Activated T-cell treated with anti-CD3 and anti-CD28 coated beads, Interleukin-2, amount 50 U/mL, for 4 hours (primary cell): ENCODE results near the gene RPUSD3. TPM values are rescaled to one million over a fixed set of nuclear protein-coding genes. Genes with fewer than 3 reads are reported as not detected.
A peak's percentile ranks its signal among the peaks of the same experiment; 100 is the strongest.

Experiments used
- ATAC-seq, 2 donors: fragments of 200-7000 bp; cut with Tn5 transposase; one replicate each; pipeline ENCODE4 v1.10.0; 2021
- DNase-seq: peaks from one replicate; pipeline ENCODE4 v3.0.0-alpha.2; 2020
- H3K27me3 Mint-ChIP-seq: one replicate; pipeline ENCODE4 v1.8.0; 2021; ENCODE audit warnings: low read depth, mixed read lengths
- H3K36me3 Mint-ChIP-seq: one replicate; pipeline ENCODE4 v1.8.0; 2022; ENCODE audit warnings: mixed read lengths; ENCODE audit not compliant: insufficient read depth
- H3K4me1 Mint-ChIP-seq: one replicate; pipeline ENCODE4 v1.8.0; 2021; ENCODE audit warnings: low read depth, mixed read lengths
- H3K4me3 Mint-ChIP-seq: one replicate; pipeline ENCODE4 v1.8.0; 2021; ENCODE audit warnings: mild to moderate bottlenecking, moderate library complexity, mixed read lengths
- H3K9me3 Mint-ChIP-seq: one replicate; pipeline ENCODE4 v1.8.0; 2021; ENCODE audit warnings: mixed read lengths
- total RNA-seq, 3 donors: library from RNA; stranded (reverse); gene quantifications; one replicate each; pipeline ENCODE4 v1.2.1, GENCODE V29; 2021

Gene RPUSD3
- total RNA-seq, 3 donors from 2014 or later, result 56.5 to 70.3 (median 69.0) TPM

DNA sequence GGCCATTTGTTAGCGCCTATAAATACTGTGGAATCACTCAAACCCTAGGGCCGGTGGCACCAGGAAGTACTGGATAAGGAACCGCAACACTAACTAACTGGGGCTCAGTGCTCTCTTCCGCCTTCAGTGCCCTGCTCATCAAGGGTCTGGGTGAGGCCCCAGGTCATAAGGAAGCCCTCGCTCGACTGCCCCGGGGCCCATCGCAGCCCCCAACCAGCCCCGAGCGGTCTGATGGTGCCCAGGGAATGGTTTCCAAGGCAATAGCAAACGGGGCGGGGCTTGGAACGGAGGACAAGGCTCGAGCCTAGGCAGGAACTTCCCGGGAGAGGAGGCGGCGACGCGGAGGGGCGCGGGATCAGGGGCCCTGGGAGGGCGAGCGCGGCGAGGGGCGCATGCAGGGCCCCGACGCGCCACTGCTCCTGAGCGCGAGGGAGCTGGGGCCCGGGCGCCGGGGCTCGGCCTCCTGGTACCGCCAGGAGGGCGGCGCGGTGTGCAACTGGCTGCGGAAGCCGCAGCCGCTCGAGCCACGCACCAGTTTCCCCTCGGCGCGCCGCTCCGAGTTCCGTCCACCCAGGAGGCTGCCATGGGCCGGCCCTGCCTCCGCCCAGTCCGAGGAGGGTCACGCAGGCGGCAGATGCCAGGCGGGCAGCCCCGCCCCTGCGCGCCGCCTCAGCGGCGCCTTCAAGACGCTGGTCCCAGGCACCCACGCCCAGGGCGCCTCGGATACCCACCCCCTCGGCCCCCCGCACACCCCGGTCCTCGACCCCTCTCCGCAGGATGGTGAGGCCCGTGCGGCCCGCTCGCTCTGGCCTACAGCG is 34.0 kb downstream of the RPUSD3 start, which contains the start of gene TTLL3:
TSS of gene TTLL3 (plus strand) at position 648 of the 818 bp plus-strand sequence. CDS start 400 bp downstream, outside the sequence.
- no peaks in the 10 kb centered on the region for H3K27me3 Mint-ChIP-seq
- ATAC-seq (peak; percentile 71 to 72), DNase-seq (peak; percentile 14)
- no peaks in the 10 kb centered on the region for H3K9me3 Mint-ChIP-seq
- peak within 1 kb of the TSS; percentile 89 for H3K4me3 Mint-ChIP-seq
- H3K36me3 Mint-ChIP-seq, result peaks cover 14% of the 10 kb centered on the region
- H3K4me1 Mint-ChIP-seq, result peaks cover 39% of the 10 kb centered on the region

DNA sequence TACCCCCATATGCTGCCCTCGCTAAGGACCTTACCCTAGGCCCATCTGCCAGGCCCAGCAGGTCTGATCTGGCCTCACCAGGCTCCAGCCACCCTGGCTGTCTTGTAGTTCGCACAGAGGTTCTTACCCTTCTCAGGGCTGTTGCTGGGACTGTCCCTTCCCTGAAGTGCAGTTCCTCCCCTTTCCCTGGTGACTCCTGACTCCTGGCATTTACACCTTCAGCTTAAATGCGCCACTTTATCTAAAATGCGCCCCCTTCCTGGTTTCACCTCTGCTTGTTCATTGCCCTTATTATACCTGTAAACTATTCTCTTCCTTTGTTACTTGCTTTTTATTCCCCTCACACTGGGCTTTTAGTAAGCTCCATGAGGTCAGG is 34.6 kb downstream of the RPUSD3 start:
- Mint-ChIP-seq H3K4me1 (peaks cover 39% of the 10 kb centered on the region), H3K4me3 (peak overlapping the region; percentile 89), H3K27me3 (no peaks in the 10 kb centered on the region), H3K36me3 (peaks cover 17% of the 10 kb centered on the region), H3K9me3 (no peaks in the 10 kb centered on the region)
- ATAC-seq (peak; percentile 20 to 27), DNase-seq (no peak)

DNA sequence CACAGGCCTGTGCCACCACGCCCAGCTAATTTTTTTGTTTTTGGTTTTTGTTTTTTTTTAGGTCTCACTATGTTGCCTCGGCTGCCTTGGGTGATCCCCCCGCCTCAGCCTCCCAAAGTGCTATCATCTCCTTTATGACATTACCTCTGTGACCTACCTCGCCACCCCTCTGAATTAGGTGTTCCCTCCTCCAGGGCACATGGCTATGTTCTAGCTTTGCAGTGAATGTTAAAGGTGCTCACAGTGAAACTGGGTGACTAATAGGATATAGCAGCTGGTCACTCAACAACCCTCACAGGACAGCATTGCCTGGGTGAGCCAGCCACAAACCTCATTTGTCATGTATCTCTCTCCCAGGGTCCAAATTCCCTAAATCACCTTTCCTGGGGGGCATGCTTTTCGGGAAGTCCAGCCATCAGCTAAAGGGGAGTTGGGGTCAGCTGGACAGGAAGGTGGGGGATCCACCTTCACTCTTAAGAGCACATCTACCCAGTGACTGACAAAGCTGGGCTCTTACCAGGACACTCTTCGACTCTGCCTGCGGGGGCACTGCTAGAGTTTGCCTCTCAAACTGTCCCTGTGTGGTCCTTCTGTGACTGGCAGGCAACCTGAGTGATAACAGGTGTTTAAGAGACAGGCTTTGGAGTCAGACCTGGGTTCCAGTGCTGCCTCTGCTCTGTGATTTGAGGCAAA is 35.3 kb downstream of the RPUSD3 start:
- H3K27me3 Mint-ChIP-seq, result no peaks in the 10 kb centered on the region
- peak; percentile 49 to 68 for ATAC-seq
- peak; percentile 39 for DNase-seq
- no peaks in the 10 kb centered on the region for H3K9me3 Mint-ChIP-seq
- H3K4me3 Mint-ChIP-seq, result peak overlapping the region; percentile 29
- H3K36me3 Mint-ChIP-seq, result peaks cover 23% of the 10 kb centered on the region
- peaks cover 42% of the 10 kb centered on the region for H3K4me1 Mint-ChIP-seq

DNA sequence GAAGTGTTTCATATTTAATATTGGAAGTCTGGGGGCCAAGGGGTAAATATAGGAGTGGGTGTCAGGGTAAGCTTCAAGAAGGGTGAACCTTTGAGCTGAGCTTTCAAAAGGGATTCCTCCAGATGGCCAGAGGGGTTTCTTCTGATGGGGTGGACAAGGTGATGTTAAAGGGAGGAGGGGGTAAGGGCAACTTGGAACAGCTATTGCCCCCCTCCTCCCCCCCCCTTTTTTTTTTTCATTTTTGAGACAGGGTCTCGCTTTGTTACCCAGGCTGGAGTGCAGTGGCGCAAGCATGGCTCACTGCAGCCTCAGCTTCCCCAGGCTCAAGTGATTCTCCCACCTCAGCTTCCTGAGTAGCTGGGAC is 35.8 kb downstream of the RPUSD3 start:
- Mint-ChIP-seq H3K4me3 (peak overlapping the region; percentile 46), H3K4me1 (peaks cover 46% of the 10 kb centered on the region), H3K36me3 (peaks cover 28% of the 10 kb centered on the region), H3K9me3 (no peaks in the 10 kb centered on the region), H3K27me3 (no peaks in the 10 kb centered on the region)
- ATAC-seq (no peak), DNase-seq (no peak)

DNA sequence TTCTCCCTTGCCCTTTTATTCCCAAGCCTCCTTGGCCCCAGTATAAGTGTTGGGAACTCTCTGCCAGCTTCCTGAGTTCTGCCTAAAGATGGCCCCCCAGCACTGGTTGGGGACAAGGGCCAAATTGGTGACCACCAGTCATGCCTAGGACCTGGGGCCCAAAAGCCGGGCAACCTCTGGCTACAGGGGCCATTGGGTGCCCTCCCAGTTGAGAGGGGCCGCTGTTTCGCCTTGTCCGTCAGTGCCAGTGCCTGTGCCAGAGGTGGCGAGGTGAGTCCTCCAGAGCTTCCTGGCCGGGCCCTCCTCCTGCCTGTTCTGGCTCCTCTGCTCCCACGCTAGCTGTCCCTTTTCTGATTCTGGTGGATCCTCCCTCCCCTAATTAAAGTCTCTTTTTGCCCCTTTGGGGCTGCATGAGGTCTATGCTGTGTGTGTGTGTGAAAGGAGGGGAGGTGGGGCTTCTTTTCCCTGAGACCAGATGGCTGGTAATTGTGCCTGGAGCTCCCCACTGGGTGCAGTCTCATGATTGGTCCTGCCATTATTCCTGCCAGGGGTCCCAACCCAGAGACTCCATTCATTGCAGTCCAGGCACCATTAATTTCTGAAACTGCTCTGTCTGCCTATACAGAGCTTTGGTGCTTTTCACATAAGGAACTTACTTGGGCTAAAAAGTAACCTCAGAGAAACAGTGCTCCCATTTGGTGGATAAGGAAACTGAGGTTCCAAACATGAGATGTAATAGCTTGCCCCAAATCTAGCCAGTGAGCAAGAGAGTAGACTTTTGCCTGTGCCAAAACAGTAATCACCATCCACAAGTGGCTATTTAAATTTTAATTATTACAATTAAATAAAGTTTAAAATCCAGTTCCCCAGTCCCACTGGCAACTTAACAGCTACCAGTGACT is 36.9 kb downstream of the RPUSD3 start:
- ATAC-seq, result no peak
- Mint-ChIP-seq H3K36me3 (peaks cover 29% of the 10 kb centered on the region), H3K9me3 (no peaks in the 10 kb centered on the region)

DNA sequence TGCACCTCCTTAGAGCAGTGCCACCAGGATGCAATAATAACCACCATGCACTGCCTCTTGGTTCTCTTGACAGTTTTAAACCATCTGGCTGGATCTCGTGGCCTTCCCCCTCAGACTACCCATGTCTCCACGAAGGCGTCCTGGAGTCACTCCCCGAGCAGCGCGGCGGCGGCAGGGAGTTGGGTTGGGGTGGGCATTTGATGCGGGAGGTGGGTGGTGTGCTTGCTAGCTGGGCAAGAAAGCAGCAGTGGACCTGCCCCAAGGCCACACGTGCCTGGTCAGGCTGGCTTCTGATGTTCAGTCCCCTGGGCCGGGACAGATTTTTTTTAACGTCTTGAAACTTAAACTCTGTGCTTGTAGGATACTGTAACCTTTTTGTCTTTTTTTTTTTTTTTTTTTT is 37.7 kb downstream of the RPUSD3 start:
- Mint-ChIP-seq H3K9me3 (no peaks in the 10 kb centered on the region), H3K27me3 (no peaks in the 10 kb centered on the region), H3K4me3 (no peak overlapping the region), H3K4me1 (peaks cover 40% of the 10 kb centered on the region), H3K36me3 (peaks cover 29% of the 10 kb centered on the region)
- DNase-seq, result no peak
- no peak for ATAC-seq

More for the DNA sequence above, 36.9 kb downstream of the RPUSD3 start:
- H3K4me1 Mint-ChIP-seq, result peaks cover 46% of the 10 kb centered on the region
- DNase-seq, result no peak
- no peak overlapping the region for H3K4me3 Mint-ChIP-seq
- no peaks in the 10 kb centered on the region for H3K27me3 Mint-ChIP-seq

DNA sequence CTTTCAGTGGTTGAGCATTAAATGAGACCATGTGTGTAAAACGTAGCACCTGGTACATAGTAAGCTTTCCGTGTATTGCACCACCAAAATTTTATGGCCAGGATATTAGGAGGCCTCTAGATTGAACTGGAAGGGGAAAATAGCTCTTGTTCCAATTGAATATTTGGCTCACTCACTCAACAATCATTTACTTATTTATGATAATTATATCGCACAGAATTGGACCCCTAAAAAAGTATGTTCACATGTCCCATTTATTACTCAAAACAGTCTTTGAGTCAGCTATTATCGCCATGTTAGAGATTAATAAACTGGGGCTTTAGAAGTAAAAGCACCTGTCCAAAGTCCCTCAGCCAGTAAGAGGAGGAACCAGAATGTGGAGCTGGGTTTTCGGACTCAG is 38.8 kb downstream of the RPUSD3 start:
- ATAC-seq (no peak), DNase-seq (no peak)
- H3K4me3 Mint-ChIP-seq, result no peak overlapping the region
- no peaks in the 10 kb centered on the region for H3K9me3 Mint-ChIP-seq
- H3K4me1 Mint-ChIP-seq, result peaks cover 30% of the 10 kb centered on the region
- peaks cover 36% of the 10 kb centered on the region for H3K36me3 Mint-ChIP-seq
- no peaks in the 10 kb centered on the region for H3K27me3 Mint-ChIP-seq

DNA sequence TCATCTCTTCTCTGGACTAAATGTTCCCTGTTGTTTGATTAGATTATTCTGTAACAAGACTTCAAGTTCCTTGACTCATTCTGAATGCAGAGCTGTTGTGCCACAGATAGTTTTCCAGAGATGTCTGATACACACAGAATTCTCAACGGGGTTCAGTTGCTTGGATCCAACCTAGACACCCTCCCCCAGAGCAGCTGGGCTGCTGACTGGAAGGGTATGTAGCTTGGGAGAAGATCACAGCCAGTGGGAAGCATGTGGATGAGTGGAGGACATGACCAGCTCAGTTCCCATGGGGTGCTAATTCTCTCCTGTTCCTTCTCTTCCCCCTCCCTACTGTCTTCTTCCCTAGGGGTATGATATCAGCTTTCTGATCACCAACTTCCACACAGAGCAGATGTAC is 40.3 kb downstream of the RPUSD3 start:
- H3K9me3 Mint-ChIP-seq, result no peaks in the 10 kb centered on the region
- H3K36me3 Mint-ChIP-seq, result peaks cover 39% of the 10 kb centered on the region

DNA sequence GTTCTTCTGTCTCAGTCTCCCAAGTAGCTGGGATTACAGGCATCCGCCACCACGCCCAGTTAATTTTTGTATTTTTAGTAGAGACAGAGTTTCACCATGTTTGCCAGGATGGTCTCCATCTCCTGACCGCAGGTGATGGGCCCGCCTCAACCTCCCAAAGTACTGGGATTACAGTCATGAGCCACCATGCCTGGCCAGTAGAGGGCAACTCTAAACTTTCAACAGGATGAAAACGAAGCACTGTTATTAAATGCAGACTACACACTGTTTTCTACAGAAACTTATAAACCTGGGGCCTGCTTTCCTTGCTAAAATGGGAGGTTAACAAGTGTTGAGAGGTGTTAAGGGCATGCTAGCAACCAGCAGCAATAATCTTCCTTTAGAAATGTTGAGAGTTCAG is 43.3 kb downstream of the RPUSD3 start:
- no peak for ATAC-seq

More for the DNA sequence above, 40.3 kb downstream of the RPUSD3 start:
- no peaks in the 10 kb centered on the region for H3K27me3 Mint-ChIP-seq
- H3K4me3 Mint-ChIP-seq, result no peak overlapping the region
- H3K4me1 Mint-ChIP-seq, result peaks cover 18% of the 10 kb centered on the region
- ATAC-seq (no peak), DNase-seq (no peak)

DNA sequence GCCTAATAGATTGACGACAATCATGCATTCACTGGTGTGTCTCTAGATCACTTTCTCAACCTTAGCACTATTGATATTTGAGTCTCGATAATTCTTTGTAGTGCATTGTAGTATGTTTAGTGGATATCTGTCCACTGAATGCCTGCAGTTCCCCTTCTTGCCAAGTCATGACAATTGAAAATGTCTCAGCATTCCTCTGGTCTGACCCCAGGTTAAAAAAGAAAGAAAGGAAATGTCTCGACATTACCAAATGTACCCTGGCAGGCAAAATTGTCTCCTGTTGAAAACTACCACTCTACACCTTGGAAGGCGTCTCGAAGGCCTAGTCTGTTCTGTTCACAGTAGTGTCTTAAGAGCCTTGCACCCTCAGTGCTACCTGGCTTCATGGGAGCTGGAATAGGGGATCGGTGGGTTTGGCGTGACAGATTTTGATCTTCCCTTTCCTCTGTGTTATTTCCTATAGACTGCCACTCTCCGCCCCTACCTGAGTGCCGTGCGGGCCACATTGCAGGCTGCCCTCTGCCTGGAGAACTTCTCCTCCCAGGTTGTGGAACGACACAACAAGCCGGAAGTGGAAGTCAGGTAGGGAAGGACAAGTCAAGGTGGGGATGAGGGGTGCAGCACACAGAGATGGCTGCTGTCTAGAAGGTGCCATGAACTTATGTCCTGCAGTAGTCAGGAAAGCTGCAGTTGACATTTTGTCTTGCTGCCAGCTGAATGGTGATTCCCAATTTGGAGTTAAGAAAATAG is 46.4 kb downstream of the RPUSD3 start:
- H3K27me3 Mint-ChIP-seq, result no peaks in the 10 kb centered on the region
- peaks cover 34% of the 10 kb centered on the region for H3K36me3 Mint-ChIP-seq
- no peaks in the 10 kb centered on the region for H3K9me3 Mint-ChIP-seq
- peaks cover 37% of the 10 kb centered on the region for H3K4me1 Mint-ChIP-seq
- H3K4me3 Mint-ChIP-seq, result no peak overlapping the region
- ATAC-seq (no peak), DNase-seq (no peak)

More for the DNA sequence above, 43.3 kb downstream of the RPUSD3 start:
- H3K4me3 Mint-ChIP-seq, result no peak overlapping the region
- peaks cover 40% of the 10 kb centered on the region for H3K36me3 Mint-ChIP-seq
- no peaks in the 10 kb centered on the region for H3K27me3 Mint-ChIP-seq
- H3K9me3 Mint-ChIP-seq, result no peaks in the 10 kb centered on the region
- no peak for DNase-seq
- H3K4me1 Mint-ChIP-seq, result peaks cover 25% of the 10 kb centered on the region

DNA sequence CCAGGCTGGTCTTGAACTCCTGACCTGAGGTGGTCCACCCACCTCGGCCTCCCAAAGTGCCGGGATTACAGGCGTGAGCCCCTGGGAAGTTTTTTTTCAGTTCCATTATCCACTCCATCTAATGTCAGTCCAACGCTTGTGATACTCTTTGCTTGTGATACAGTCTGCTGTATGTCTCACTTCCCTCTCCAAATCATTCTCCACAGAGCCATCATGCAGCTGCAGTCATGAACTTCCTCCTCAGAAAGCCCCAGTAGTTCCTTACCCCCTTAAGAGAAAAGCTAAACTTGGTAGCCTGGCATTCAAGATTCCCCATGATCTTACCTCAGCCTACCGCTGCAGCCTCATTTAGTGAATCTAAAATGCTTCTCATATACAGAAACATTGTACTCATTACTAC is 48.6 kb downstream of the RPUSD3 start:
- ATAC-seq (no peak), DNase-seq (no peak)
- Mint-ChIP-seq H3K36me3 (peaks cover 32% of the 10 kb centered on the region), H3K4me1 (peaks cover 55% of the 10 kb centered on the region), H3K4me3 (peak overlapping the region; percentile 74), H3K9me3 (no peaks in the 10 kb centered on the region), H3K27me3 (no peaks in the 10 kb centered on the region)

DNA sequence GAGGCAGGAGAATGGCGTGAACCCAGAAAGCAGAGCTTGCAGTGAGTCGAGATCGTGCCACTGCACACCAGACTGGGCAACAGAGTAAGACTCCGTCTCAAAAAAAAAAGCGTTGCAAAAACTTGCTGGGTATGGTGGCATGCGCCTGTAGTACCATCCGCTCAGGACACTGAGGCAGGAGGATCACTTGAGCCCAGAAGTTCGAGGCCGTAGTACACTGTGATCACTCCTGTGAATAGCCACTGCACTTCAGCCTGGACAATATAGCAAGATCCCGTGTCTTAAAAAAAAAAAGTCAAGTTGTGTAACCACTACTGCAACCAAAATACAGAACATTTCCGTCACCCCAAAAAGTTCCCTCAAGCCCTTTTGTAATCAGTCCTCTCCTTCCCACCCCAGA is 49.4 kb downstream of the RPUSD3 start:
- H3K36me3 Mint-ChIP-seq, result peaks cover 33% of the 10 kb centered on the region

DNA sequence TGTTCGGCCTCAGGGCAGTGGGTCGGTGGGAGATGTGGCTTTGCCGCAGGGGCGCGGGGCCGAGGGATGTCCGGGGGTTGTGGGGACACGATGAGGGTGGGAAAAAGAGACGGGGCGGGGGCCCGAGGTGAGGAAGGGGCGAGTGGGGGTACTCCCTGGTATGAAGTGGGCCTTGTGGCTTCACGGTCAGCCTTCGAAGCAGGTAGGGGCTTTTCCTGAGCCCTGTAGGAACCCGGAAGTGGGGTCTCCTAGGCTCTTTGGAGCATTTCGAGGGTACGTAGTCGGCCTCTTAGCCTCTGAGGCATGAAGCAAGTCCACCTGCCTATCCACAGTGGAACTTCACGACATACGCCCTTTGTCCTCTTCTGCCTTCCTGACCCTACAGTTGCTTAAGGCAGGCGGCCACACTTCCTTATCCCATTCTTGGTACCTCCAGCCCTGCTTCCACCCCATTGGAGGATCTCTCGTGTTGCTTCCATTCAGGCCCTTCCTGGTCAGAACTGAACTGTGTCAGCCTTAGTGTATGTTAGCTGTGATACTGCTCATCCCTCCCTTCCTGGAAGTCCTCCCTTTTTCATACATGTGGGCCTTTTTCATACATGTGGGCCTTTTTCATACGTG is 50.5 kb downstream of the RPUSD3 start:
- Mint-ChIP-seq H3K9me3 (no peaks in the 10 kb centered on the region), H3K36me3 (peaks cover 37% of the 10 kb centered on the region), H3K27me3 (no peaks in the 10 kb centered on the region), H3K4me1 (peaks cover 67% of the 10 kb centered on the region), H3K4me3 (peak overlapping the region; percentile 97)
- DNase-seq, result no peak
- peak; percentile 16 to 25 for ATAC-seq

More for the DNA sequence above, 49.4 kb downstream of the RPUSD3 start:
- Mint-ChIP-seq H3K4me3 (peak overlapping the region; percentile 97), H3K4me1 (peaks cover 63% of the 10 kb centered on the region), H3K27me3 (no peaks in the 10 kb centered on the region), H3K9me3 (no peaks in the 10 kb centered on the region)
- no peak for ATAC-seq
- no peak for DNase-seq
